Measurements from ENCODE around the gene PRMT1.
A peak's percentile ranks its signal among the peaks of the same experiment; 100 is the strongest.

Gene PRMT1

DNA sequence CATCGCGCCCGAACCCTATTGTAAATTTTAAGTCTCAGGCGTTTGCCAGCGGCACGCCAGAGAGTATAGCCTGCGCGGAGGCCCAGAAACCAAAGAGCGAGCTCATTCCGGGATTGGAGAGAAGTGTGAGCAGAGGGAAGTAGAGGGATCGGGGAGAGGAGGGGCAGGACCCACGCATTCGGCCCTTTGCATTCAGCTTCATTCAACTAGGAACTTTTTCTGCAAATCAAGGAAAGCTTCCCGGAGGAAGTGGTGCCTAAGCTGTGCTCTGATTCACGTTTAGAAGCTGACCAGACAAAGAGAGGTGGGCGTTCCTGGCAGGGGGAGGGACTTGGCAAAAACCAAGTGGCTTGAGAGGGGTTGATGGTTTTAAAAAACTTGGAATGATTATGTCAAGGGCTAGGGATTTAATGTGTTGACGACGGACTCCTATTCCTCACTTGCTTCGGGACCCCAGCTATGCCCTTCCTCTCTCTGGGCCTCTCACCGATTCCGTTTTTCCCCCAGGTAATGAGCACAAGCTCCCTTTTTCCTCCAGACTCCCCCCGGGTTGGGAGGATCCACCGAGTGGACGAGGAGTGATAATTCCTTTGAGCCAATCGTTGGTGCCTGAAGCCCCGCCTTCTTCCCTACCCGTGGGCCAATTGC lies 811 bp upstream of the PRMT1 start:
- DNase-seq (ENCODE audit: extremely low spot score): peak; percentile 79
- TF ChIP-seq, protein P1, sequence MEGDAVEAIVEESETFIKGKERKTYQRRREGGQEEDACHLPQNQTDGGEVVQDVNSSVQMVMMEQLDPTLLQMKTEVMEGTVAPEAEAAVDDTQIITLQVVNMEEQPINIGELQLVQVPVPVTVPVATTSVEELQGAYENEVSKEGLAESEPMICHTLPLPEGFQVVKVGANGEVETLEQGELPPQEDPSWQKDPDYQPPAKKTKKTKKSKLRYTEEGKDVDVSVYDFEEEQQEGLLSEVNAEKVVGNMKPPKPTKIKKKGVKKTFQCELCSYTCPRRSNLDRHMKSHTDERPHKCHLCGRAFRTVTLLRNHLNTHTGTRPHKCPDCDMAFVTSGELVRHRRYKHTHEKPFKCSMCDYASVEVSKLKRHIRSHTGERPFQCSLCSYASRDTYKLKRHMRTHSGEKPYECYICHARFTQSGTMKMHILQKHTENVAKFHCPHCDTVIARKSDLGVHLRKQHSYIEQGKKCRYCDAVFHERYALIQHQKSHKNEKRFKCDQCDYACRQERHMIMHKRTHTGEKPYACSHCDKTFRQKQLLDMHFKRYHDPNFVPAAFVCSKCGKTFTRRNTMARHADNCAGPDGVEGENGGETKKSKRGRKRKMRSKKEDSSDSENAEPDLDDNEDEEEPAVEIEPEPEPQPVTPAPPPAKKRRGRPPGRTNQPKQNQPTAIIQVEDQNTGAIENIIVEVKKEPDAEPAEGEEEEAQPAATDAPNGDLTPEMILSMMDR (IDR thresholded peaks at IDR 0.05; ENCODE audit: control extremely low read depth, extremely low read depth, low read depth, missing control alignments): no peak
- ChIA-PET POLR2A (interaction anchor here (0.8 to 2.6 kb wide), 12 partner anchors 8 to 187 kb away, joined by 3 to 29 read pairs (median 4); partner anchors contain the start of genes BCL2L12, IRF3, RRAS and SCAF1), CTCF (interaction anchor here (1.0 to 12.4 kb wide), 13 partner anchors 8 to 203 kb away, joined by 3 to 83 read pairs (median 5); partner anchors contain the start of genes FLT3LG, FUZ, RRAS and SCAF1)

DNA sequence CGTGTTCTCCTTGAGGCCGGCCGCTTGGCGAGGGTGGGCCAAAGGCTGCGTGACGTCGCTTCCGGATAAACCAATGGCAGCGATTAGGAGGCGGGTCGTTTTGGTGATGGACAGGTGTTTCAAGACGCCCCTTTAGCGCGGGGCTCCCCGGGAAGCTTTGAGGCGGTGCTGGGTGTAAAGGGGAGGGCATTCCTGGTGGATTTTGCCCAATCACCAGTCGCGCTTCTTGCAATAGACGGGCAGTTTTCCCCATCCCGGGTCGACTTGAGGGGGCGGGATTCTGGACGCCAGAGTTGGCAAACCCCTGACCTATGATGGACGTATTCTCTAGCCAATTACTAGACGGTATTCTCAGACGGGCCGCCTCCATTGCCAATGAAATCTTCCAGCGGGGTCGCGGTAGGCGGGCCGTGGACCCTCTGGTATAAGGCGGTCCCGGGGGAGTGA lies 264 bp upstream of the PRMT1 start:
- ChIA-PET CTCF (interaction anchor here (1.0 to 12.4 kb wide), 9 partner anchors 9 to 203 kb away, joined by 3 to 83 read pairs (median 6); partner anchors contain the start of genes FLT3LG, RRAS and SCAF1), POLR2A (interaction anchor here (0.6 to 2.6 kb wide), 10 partner anchors 9 to 188 kb away, joined by 4 to 29 read pairs (median 5); partner anchors contain the start of genes BCL2L12, IRF3, RRAS and SCAF1)
- peak; percentile 95 for DNase-seq (ENCODE audit: extremely low spot score)

GRCh38 chr19:49677901-49678674 lies 1.0 kb downstream of the PRMT1 start:
- TF ChIP-seq, protein P1 (IDR thresholded peaks at IDR 0.05; ENCODE audit: control extremely low read depth, extremely low read depth, low read depth, missing control alignments): peak; percentile 53
- CTCF ChIA-PET: interaction anchor here (0.8 to 12.4 kb wide), 11 partner anchors 12 to 208 kb away, joined by 3 to 83 read pairs (median 4); partner anchors contain the start of genes FLT3LG and RRAS
- POLR2A ChIA-PET: interaction anchor here (1.0 to 1.4 kb wide), 2 partner anchors 36 to 202 kb away, joined by 3 read pairs; partner anchors contain the start of gene SCAF1
- DNase-seq (ENCODE audit: extremely low spot score): peak; percentile 72

More for the DNA sequence above, 264 bp upstream of the PRMT1 start:
- TF ChIP-seq, protein P1 (IDR thresholded peaks at IDR 0.05; ENCODE audit: control extremely low read depth, extremely low read depth, low read depth, missing control alignments): no peak

GRCh38 chr19:49678985-49679770 lies 2.1 kb downstream of the PRMT1 start:
- POLR2A ChIA-PET: interaction anchor here (1.0 to 1.4 kb wide), 2 partner anchors 37 to 203 kb away, joined by 3 read pairs; partner anchors contain the start of gene SCAF1
- CTCF ChIA-PET: interaction anchor here (0.7 to 12.4 kb wide), 15 partner anchors 19 to 223 kb away, joined by 3 to 83 read pairs (median 4); partner anchors contain the start of genes FLT3LG and RRAS
- TF ChIP-seq, protein P1 (IDR thresholded peaks at IDR 0.05; ENCODE audit: control extremely low read depth, extremely low read depth, low read depth, missing control alignments): no peak
- no peak for DNase-seq (ENCODE audit: extremely low spot score)

DNA sequence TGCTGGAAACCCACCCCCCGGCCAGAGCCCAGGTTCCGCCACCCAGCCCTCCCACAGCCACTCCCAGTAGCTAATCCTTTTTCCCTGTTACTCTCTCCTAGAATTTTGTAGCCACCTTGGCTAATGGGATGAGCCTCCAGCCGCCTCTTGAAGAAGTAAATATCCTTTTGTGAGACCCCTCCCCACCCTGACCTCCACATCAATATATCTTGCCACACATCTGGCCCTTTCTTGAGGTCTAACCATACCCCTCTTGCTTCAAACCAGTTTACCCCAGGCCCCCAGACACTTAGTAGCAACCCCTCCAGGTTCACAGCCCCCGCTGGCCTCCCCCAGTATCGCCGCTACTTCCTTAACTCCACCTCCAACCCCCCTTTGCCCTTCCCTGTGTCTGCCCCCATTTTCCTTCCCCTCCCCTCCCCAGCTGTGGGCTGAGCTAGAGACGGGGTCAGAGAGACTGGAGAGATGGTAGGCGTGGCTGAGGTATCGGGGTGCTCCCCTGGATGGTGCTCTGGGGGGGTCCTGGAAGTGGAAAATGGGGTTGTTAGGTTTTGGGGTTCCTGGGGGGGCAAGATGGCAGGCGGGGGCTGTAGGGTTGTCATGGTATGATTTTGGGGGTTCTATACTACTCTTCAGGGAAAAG lies 2.8 kb downstream of the PRMT1 start:
- CTCF ChIA-PET: interaction anchor here (0.6 to 12.4 kb wide), 9 partner anchors 20 to 688 kb away, joined by 3 to 83 read pairs (median 5); partner anchors contain the start of gene RRAS
- TF ChIP-seq, protein P1 (IDR thresholded peaks at IDR 0.05; ENCODE audit: control extremely low read depth, extremely low read depth, low read depth, missing control alignments): no peak
- POLR2A ChIA-PET: interaction anchor here (0.6 to 1.4 kb wide), 2 partner anchors 204 to 642 kb away, joined by 3 to 9 read pairs; no protein-coding TSS in a partner anchor
- DNase-seq (ENCODE audit: extremely low spot score): no peak

All from GM10248 (cell line).